AG04450 (cell line): ENCODE results near the gene IGIP. TPM values are rescaled to one million over a fixed set of nuclear protein-coding genes. Genes with fewer than 3 reads are reported as not detected.

Source experiments
- CTCF ChIA-PET: fragments of 300-600, 350-600 bp; formaldehyde crosslinking; extraction: SDS; loops from one replicate; lab custom pipeline; 2022; ENCODE audit warnings: antibody characterized with exemption, inconsistent platforms; lab: Charles Lee
- POLR2A ChIA-PET: fragments of 350-600 bp; formaldehyde crosslinking; extraction: SDS; loops from one replicate; lab custom pipeline; 2021; ENCODE audit warnings: antibody characterized with exemption, inconsistent platforms; lab: Yijun Ruan, JAX
- DNase-seq: peaks from one replicate; pipeline ENCODE4 v3.0.0-alpha.2; 2011; ENCODE audit warnings: low read depth, low spot score
- H3K27ac ChIP-seq: one replicate; pipeline ENCODE4 v1.5.1; 2012; ENCODE audit warnings: low read depth, low read length, control low read depth
- H3K27me3 ChIP-seq: one replicate; pipeline ENCODE4 v1.6.0; 2012; ENCODE audit warnings: low read length; ENCODE audit not compliant: control insufficient read depth, insufficient read depth
- H3K4me3 ChIP-seq: 2 replicates; pipeline ENCODE4 v1.5.1; 2011; ENCODE audit warnings: mild to moderate bottlenecking, low read depth, low read length, control low read depth
- H3K9me3 ChIP-seq: 2 replicates; pipeline ENCODE4 v1.5.1; 2012; ENCODE audit warnings: low read length; ENCODE audit not compliant: control insufficient read depth, insufficient read depth
- CTCF ChIP-seq: IDR thresholded peaks from 2 replicates; pipeline ENCODE4 v1.5.1; 2011; ENCODE audit warnings: low read depth, low read length, control low read depth, inconsistent platforms
- polyA minus RNA-seq: library from RNA; depleted of rRNA, polyadenylated mRNA; stranded (reverse); fragments of >200 nt; gene quantifications from 2 replicates; pipeline ENCODE4 v1.2.3, GENCODE V29; 2011; rRNA and poly(A)+ RNA removed
- polyA plus RNA-seq: library from polyadenylated mRNA; depleted of rRNA; stranded (reverse); fragments of >200 nt; gene quantifications from 2 replicates; pipeline ENCODE4 v1.2.3, GENCODE V29; 2011; rRNA removed

Gene IGIP
- 1.6 and 2.2 TPM in 2 replicates for polyA plus RNA-seq
- polyA minus RNA-seq = 3.6 and 7.3 TPM in 2 replicates

GRCh38 chr5:140125637-140126036 is at the start of gene IGIP:
IGIP (plus strand) TSS chr5:140125937; CDS start chr5:140128477, 2,540 bp downstream.
- Histone ChIP-seq H3K27ac (no peak within 1 kb of the TSS), H3K4me3 (no peak within 1 kb of the TSS), H3K27me3 (no peaks in the 10 kb centered on the region), H3K9me3 (no peaks in the 10 kb centered on the region)
- TF ChIP-seq CTCF = no peak
- ChIA-PET CTCF (interaction anchor here (4.5 kb wide), 1 partner anchor 19 kb away, joined by 37 read pairs; no protein-coding TSS in a partner anchor), POLR2A (no interaction called here)
- DNase-seq = no peak

- POLR2A ChIA-PET = no interaction called here
- Histone ChIP-seq H3K27ac (no peak overlapping the region), H3K9me3 (no peaks in the 10 kb centered on the region), H3K27me3 (peaks cover 13% of the 10 kb centered on the region), H3K4me3 (no peak overlapping the region)
- DNase-seq = no peak
- CTCF ChIA-PET = interaction anchor here (0.7 to 11.0 kb wide), 5 partner anchors 9 to 79 kb away, joined by 3 to 161 read pairs (median 5); no protein-coding TSS in a partner anchor
- TF ChIP-seq CTCF = no peak
Observed at GRCh38 chr5:140076142-140076541, 49.6 kb upstream of the IGIP start.

GRCh38 chr5:140076788-140077187 is 48.9 kb upstream of the IGIP start:
- DNase-seq = no peak
- Histone ChIP-seq H3K27ac (no peak overlapping the region), H3K9me3 (no peaks in the 10 kb centered on the region), H3K27me3 (peaks cover 12% of the 10 kb centered on the region), H3K4me3 (no peak overlapping the region)
- no peak for TF ChIP-seq CTCF
- ChIA-PET POLR2A (no interaction called here), CTCF (interaction anchor here (0.6 to 11.0 kb wide), 5 partner anchors 31 to 78 kb away, joined by 3 to 161 read pairs (median 3); no protein-coding TSS in a partner anchor)

- CTCF ChIA-PET = no interaction called here
- Histone ChIP-seq H3K4me3 (no peak overlapping the region), H3K27me3 (peaks cover 29% of the 10 kb centered on the region), H3K9me3 (no peaks in the 10 kb centered on the region), H3K27ac (no peak overlapping the region)
- POLR2A ChIA-PET = no interaction called here
- TF ChIP-seq CTCF = no peak
- no peak for DNase-seq
Observed at GRCh38 chr5:140083120-140083519, 42.6 kb upstream of the IGIP start.

- CTCF ChIA-PET = no interaction called here
- no peak for DNase-seq
- peaks cover 29% of the 10 kb centered on the region for H3K27me3 ChIP-seq
- no peak overlapping the region for H3K27ac ChIP-seq
- no peak for TF ChIP-seq CTCF
- POLR2A ChIA-PET = no interaction called here
- no peak overlapping the region for H3K4me3 ChIP-seq
- no peaks in the 10 kb centered on the region for H3K9me3 ChIP-seq
Observed at GRCh38 chr5:140083650-140084049, 42.1 kb upstream of the IGIP start.
